Loucy (cell line): ENCODE data around the gene PCCA.

Experiments
- EZH2phosphoT487 ChIP-seq: fragments of 200-600 bp; IDR thresholded peaks from 2 replicates; pipeline ENCODE4 v1.6.1; 2018; ENCODE audit warnings: antibody characterized with exemption, mild to moderate bottlenecking, moderate library complexity, borderline replicate concordance
- TF ChIP-seq, protein P1 (sequence below): fragments of 200-600 bp; sonication (generic); conservative IDR thresholded peaks from 2 replicates; pipeline ENCODE4 v1.5.1; 2014; ENCODE audit warnings: mild to moderate bottlenecking, antibody characterized with exemption, low read length

DNA sequence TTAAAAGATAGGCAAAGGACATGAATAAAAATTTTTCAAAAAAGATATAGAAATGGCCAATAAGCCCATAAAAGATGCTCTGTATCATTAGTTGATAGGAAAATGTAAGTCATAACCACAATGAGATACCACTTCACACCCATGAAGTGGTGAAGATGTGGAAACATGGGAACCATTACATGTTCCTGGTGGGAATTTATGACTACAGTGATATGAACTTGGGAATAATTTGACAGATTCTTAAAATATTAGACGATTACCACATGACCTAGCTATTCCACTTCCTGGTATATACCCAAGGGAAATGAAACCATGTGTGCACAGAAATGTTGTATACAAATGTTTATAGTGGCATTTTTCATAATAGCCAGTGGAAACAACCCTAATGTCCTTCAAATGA lies 267.5 kb downstream of the PCCA start:
- TF ChIP-seq, protein P1, sequence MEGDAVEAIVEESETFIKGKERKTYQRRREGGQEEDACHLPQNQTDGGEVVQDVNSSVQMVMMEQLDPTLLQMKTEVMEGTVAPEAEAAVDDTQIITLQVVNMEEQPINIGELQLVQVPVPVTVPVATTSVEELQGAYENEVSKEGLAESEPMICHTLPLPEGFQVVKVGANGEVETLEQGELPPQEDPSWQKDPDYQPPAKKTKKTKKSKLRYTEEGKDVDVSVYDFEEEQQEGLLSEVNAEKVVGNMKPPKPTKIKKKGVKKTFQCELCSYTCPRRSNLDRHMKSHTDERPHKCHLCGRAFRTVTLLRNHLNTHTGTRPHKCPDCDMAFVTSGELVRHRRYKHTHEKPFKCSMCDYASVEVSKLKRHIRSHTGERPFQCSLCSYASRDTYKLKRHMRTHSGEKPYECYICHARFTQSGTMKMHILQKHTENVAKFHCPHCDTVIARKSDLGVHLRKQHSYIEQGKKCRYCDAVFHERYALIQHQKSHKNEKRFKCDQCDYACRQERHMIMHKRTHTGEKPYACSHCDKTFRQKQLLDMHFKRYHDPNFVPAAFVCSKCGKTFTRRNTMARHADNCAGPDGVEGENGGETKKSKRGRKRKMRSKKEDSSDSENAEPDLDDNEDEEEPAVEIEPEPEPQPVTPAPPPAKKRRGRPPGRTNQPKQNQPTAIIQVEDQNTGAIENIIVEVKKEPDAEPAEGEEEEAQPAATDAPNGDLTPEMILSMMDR = no peak
- no peak for TF ChIP-seq EZH2phosphoT487
